MM.1S (cell line): ENCODE data around the gene VAV2.

Source experiments
- DNase-seq: peaks from one replicate; pipeline ENCODE4 v3.0.0-alpha.2; 2015
- H2AFZ ChIP-seq: fragments of 300-600 bp; sonication (generic); 2 replicates; pipeline ENCODE4 v1.6.0; 2016; ENCODE audit warnings: antibody characterized with exemption, low read length
- H3F3A ChIP-seq: fragments of 300-600 bp; sonication (generic); 2 replicates; pipeline ENCODE4 v1.6.1; 2016; ENCODE audit warnings: mild to moderate bottlenecking, antibody characterized with exemption, low read length, moderate library complexity, mixed read lengths; ENCODE audit not compliant: insufficient read depth
- H3K27ac ChIP-seq: fragments of 300-600 bp; sonication (generic); 2 replicates; pipeline ENCODE4 v1.5.1; 2016; ENCODE audit warnings: mild to moderate bottlenecking, low read length
- H3K27me3 ChIP-seq: fragments of 300-600 bp; sonication (generic); replicated peaks from 2 replicates; pipeline ENCODE4 v1.6.0; 2016; ENCODE audit warnings: low read length; ENCODE audit not compliant: insufficient read depth
- H3K36me3 ChIP-seq: fragments of 300-600 bp; sonication (generic); replicated peaks from 2 replicates; pipeline ENCODE4 v1.6.1; 2016; ENCODE audit warnings: mild to moderate bottlenecking, low read length, mixed read lengths; ENCODE audit not compliant: insufficient read depth
- H3K4me1 ChIP-seq: fragments of 300-600 bp; sonication (generic); 2 replicates; pipeline ENCODE4 v1.6.1; 2016; ENCODE audit warnings: low read length, mixed read lengths
- H3K4me2 ChIP-seq: fragments of 300-600 bp; sonication (generic); 2 replicates; pipeline ENCODE4 v1.6.0; 2016; ENCODE audit warnings: low read depth, low read length
- H3K4me3 ChIP-seq: fragments of 300-600 bp; sonication (generic); 2 replicates; pipeline ENCODE4 v1.5.1; 2016; ENCODE audit warnings: low read length, mixed read lengths
- H3K79me2 ChIP-seq: fragments of 300-600 bp; sonication (generic); 2 replicates; pipeline ENCODE4 v1.6.1; 2016; ENCODE audit warnings: mixed run types, low read length, mixed read lengths
- H3K9ac ChIP-seq: fragments of 300-600 bp; sonication (generic); 2 replicates; pipeline ENCODE4 v1.6.1; 2016; ENCODE audit warnings: low read length, mixed read lengths
- H3K9me2 ChIP-seq: fragments of 300-600 bp; sonication (generic); replicated peaks from 2 replicates; pipeline ENCODE4 v1.6.1; 2016; ENCODE audit warnings: mild to moderate bottlenecking, low read length, mixed read lengths; ENCODE audit not compliant: insufficient read depth
- H3K9me3 ChIP-seq: fragments of 300-600 bp; sonication (generic); replicated peaks from 2 replicates; pipeline ENCODE4 v1.6.1; 2016; ENCODE audit warnings: mild to moderate bottlenecking, low read length, mixed read lengths; ENCODE audit not compliant: insufficient read depth
- H4K20me1 ChIP-seq: fragments of 300-600 bp; sonication (generic); 2 replicates; pipeline ENCODE4 v1.6.1; 2016; ENCODE audit warnings: mild to moderate bottlenecking, low read length, moderate library complexity, mixed read lengths; ENCODE audit not compliant: insufficient read depth
- CTCF ChIP-seq: fragments of 300-600 bp; sonication (generic); IDR thresholded peaks from 2 replicates; pipeline ENCODE4 v1.5.1; 2016; ENCODE audit warnings: antibody characterized with exemption, low read length, mixed read lengths
- EZH2 ChIP-seq: fragments of 300-600 bp; sonication (generic); optimal IDR thresholded peaks from 2 replicates; pipeline ENCODE3; 2017; ENCODE audit warnings: low read depth, mild to moderate bottlenecking, antibody characterized with exemption, low read length, mixed read lengths
- EZH2phosphoT487 ChIP-seq: fragments of 300-600 bp; sonication (generic); IDR thresholded peaks from 2 replicates; pipeline ENCODE4 v1.6.1; 2018; ENCODE audit warnings: antibody characterized with exemption, low read length

VAV2 gene

GRCh38 chr9:133849110-133849670 is 142.9 kb downstream of the VAV2 start:
- H3K9ac ChIP-seq, result no peak overlapping the region
- no peak for TF ChIP-seq CTCF
- TF ChIP-seq EZH2, result no peak
- no peak for TF ChIP-seq EZH2phosphoT487
- H3K4me1 ChIP-seq, result no peaks in the 10 kb centered on the region
- H3K27ac ChIP-seq, result no peak overlapping the region
- no peak overlapping the region for H2AFZ ChIP-seq
- DNase-seq, result no peak
- H3K36me3 ChIP-seq, result no peaks in the 10 kb centered on the region
- no peak overlapping the region for H3K4me3 ChIP-seq
- no peaks in the 10 kb centered on the region for H3F3A ChIP-seq
- no peak overlapping the region for H3K4me2 ChIP-seq
- no peaks in the 10 kb centered on the region for H4K20me1 ChIP-seq
- H3K9me3 ChIP-seq, result no peaks in the 10 kb centered on the region
- H3K27me3 ChIP-seq, result peaks cover 18% of the 10 kb centered on the region
- H3K9me2 ChIP-seq, result no peaks in the 10 kb centered on the region
- H3K79me2 ChIP-seq, result no peaks in the 10 kb centered on the region

GRCh38 chr9:133848471-133849109 is 143.5 kb downstream of the VAV2 start:
- no peak overlapping the region for H3K4me2 ChIP-seq
- no peaks in the 10 kb centered on the region for H3K9me3 ChIP-seq
- peaks cover 19% of the 10 kb centered on the region for H3K27me3 ChIP-seq
- no peaks in the 10 kb centered on the region for H3K9me2 ChIP-seq
- H3K27ac ChIP-seq, result no peak overlapping the region
- no peaks in the 10 kb centered on the region for H4K20me1 ChIP-seq
- H3F3A ChIP-seq, result no peaks in the 10 kb centered on the region
- no peak overlapping the region for H3K4me3 ChIP-seq
- no peaks in the 10 kb centered on the region for H3K36me3 ChIP-seq
- no peak overlapping the region for H3K9ac ChIP-seq
- no peaks in the 10 kb centered on the region for H3K79me2 ChIP-seq
- TF ChIP-seq EZH2phosphoT487 (no peak), CTCF (no peak), EZH2 (no peak)
- no peak overlapping the region for H2AFZ ChIP-seq
- DNase-seq, result no peak
- no peaks in the 10 kb centered on the region for H3K4me1 ChIP-seq

GRCh38 chr9:133846483-133847090 is 145.5 kb downstream of the VAV2 start:
- peaks cover 37% of the 10 kb centered on the region for H3K27me3 ChIP-seq
- no peak overlapping the region for H3K9ac ChIP-seq
- H3K4me2 ChIP-seq, result no peak overlapping the region
- no peak overlapping the region for H3K27ac ChIP-seq
- no peak overlapping the region for H2AFZ ChIP-seq
- no peaks in the 10 kb centered on the region for H4K20me1 ChIP-seq
- H3K9me3 ChIP-seq, result no peaks in the 10 kb centered on the region
- no peaks in the 10 kb centered on the region for H3K4me1 ChIP-seq
- H3K79me2 ChIP-seq, result no peaks in the 10 kb centered on the region
- H3K9me2 ChIP-seq, result no peaks in the 10 kb centered on the region
- H3K4me3 ChIP-seq, result no peak overlapping the region
- DNase-seq, result no peak
- no peaks in the 10 kb centered on the region for H3K36me3 ChIP-seq
- H3F3A ChIP-seq, result no peaks in the 10 kb centered on the region
- TF ChIP-seq EZH2phosphoT487 (no peak), CTCF (no peak), EZH2 (no peak)
